NOMO-1 treated with DMSO at 0.1 percent for 48 hours (cell line): ENCODE measurements around the gene FAM168B.
"Not testable (repeated sequence)": the region's sequence is repeated elsewhere in the genome, so short reads cannot be mapped to it uniquely, and the experiment has no call there.

ENCODE experiments used
- DNase-seq: peaks from one replicate; lab custom pipeline; 2025; ENCODE audit not compliant: unreplicated experiment; lab: John Stamatoyannopoulos, UW

Gene FAM168B

GRCh38 chr2:131103165-131103564 is 9.9 kb upstream of the FAM168B start:
- no peak for DNase-seq

GRCh38 chr2:131094463-131095281 is 1.4 kb upstream of the FAM168B start:
- DNase-seq = no peak

GRCh38 chr2:131093696-131094462 is 619 bp upstream of the FAM168B start:
- DNase-seq = peak; percentile 66

- no peak for DNase-seq
Measured at GRCh38 chr2:131092458-131093005, 728 bp downstream of the FAM168B start.

GRCh38 chr2:131085646-131086045 is 7.6 kb downstream of the FAM168B start:
- no peak for DNase-seq

GRCh38 chr2:131081190-131081589 is 12.1 kb downstream of the FAM168B start:
- DNase-seq = no peak

GRCh38 chr2:131079931-131080330 is 13.3 kb downstream of the FAM168B start:
- DNase-seq = not testable (repeated sequence)

- no peak for DNase-seq
Measured at GRCh38 chr2:131077966-131078365, 15.3 kb downstream of the FAM168B start.

- no peak for DNase-seq
Measured at GRCh38 chr2:131077182-131077846, 15.9 kb downstream of the FAM168B start.

GRCh38 chr2:131076707-131077106 is 16.6 kb downstream of the FAM168B start:
- DNase-seq = no peak

GRCh38 chr2:131075578-131075977 is 17.7 kb downstream of the FAM168B start:
- not testable (repeated sequence) for DNase-seq

- not testable (repeated sequence) for DNase-seq
Measured at GRCh38 chr2:131068172-131068571, 25.1 kb downstream of the FAM168B start.

- DNase-seq = no peak
Measured at GRCh38 chr2:131067465-131068125, 25.7 kb downstream of the FAM168B start.

GRCh38 chr2:131064589-131065512 is 28.4 kb downstream of the FAM168B start:
- DNase-seq = no peak

- DNase-seq = no peak
Measured at GRCh38 chr2:131063501-131064283, 29.6 kb downstream of the FAM168B start.

- no peak for DNase-seq
Measured at GRCh38 chr2:131058920-131059319, 34.3 kb downstream of the FAM168B start.

- no peak for DNase-seq
Measured at GRCh38 chr2:131058214-131058843, 34.9 kb downstream of the FAM168B start.

GRCh38 chr2:131056932-131057287 is 36.4 kb downstream of the FAM168B start:
- no peak for DNase-seq
